Trophoblast cell (in vitro differentiated cells and primary cell): Measurements from ENCODE around the gene MAST4.
A peak's percentile ranks its signal among the peaks of the same experiment; 100 is the strongest.

Experiments
- DNase-seq, 2 donors: peaks; one replicate each; pipeline ENCODE4 v3.0.0-alpha.2; 2016
- H2AFZ ChIP-seq: 2 replicates; pipeline ENCODE4 v1.6.1; 2013; ENCODE audit warnings: low read length, moderate library complexity, mild to moderate bottlenecking; ENCODE audit not compliant: insufficient read depth, poor library complexity
- H2AK5ac ChIP-seq: 2 replicates; pipeline ENCODE4 v1.6.1; 2013; ENCODE audit warnings: mild to moderate bottlenecking, low read length
- H2BK120ac ChIP-seq: 2 replicates; pipeline ENCODE4 v1.6.1; 2013; ENCODE audit warnings: low read length, mild to moderate bottlenecking, moderate library complexity; ENCODE audit not compliant: insufficient read depth, poor library complexity
- H2BK12ac ChIP-seq: 2 replicates; pipeline ENCODE4 v1.6.1; 2013; ENCODE audit warnings: mild to moderate bottlenecking, low read length, moderate library complexity
- H2BK5ac ChIP-seq: 2 replicates; pipeline ENCODE4 v1.6.1; 2013; ENCODE audit warnings: low read length, low read depth, moderate library complexity, mild to moderate bottlenecking; ENCODE audit not compliant: poor library complexity
- H3K14ac ChIP-seq: 2 replicates; pipeline ENCODE4 v1.6.1; 2013; ENCODE audit warnings: mild to moderate bottlenecking, low read length
- H3K18ac ChIP-seq: 2 replicates; pipeline ENCODE4 v1.6.1; 2013; ENCODE audit warnings: mild to moderate bottlenecking, low read length
- H3K23ac ChIP-seq: 2 replicates; pipeline ENCODE4 v1.6.1; 2013; ENCODE audit warnings: low read length
- H3K27ac ChIP-seq: 2 replicates; pipeline ENCODE4 v1.5.1; 2013; ENCODE audit warnings: low read depth, mild to moderate bottlenecking, inconsistent platforms, low read length, moderate library complexity
- H3K27me3 ChIP-seq: 2 replicates; pipeline ENCODE4 v1.6.1; 2013; ENCODE audit warnings: inconsistent platforms, mild to moderate bottlenecking, low read length, moderate library complexity; ENCODE audit not compliant: insufficient read depth
- H3K36me3 ChIP-seq, 2 experiments: 1 replicate in 1 of 2; 2 replicates in 1 of 2; pipeline ENCODE4 v1.6.1; 2013; ENCODE audit warnings: low read length in 2 of 2, mild to moderate bottlenecking in 2 of 2, moderate library complexity in 1 of 2; ENCODE audit not compliant: insufficient read depth in 2 of 2, control insufficient read depth in 1 of 2
- H3K4ac ChIP-seq: 2 replicates; pipeline ENCODE4 v1.6.1; 2013; ENCODE audit warnings: low read depth, mild to moderate bottlenecking, low read length, moderate library complexity
- H3K4me1 ChIP-seq, 2 experiments: 1 replicate in 1 of 2; 2 replicates in 1 of 2; pipeline ENCODE4 v1.6.1; 2013; ENCODE audit warnings: low read length in 2 of 2, mild to moderate bottlenecking in 2 of 2, moderate library complexity in 1 of 2; ENCODE audit not compliant: insufficient read depth in 2 of 2, control insufficient read depth in 1 of 2
- H3K4me2 ChIP-seq: 2 replicates; pipeline ENCODE4 v1.6.1; 2013; ENCODE audit warnings: inconsistent platforms, mild to moderate bottlenecking, low read length, moderate library complexity
- H3K4me3 ChIP-seq: 2 replicates; pipeline ENCODE4 v1.5.1; 2013; ENCODE audit warnings: mild to moderate bottlenecking, low read depth, low read length, inconsistent platforms
- H3K79me1 ChIP-seq: one replicate; pipeline ENCODE4 v1.6.1; 2013; ENCODE audit warnings: low read length
- H3K79me2 ChIP-seq: 2 replicates; pipeline ENCODE4 v1.6.1; 2013; ENCODE audit warnings: low read length, mild to moderate bottlenecking; ENCODE audit not compliant: control insufficient read depth, insufficient read depth, poor library complexity
- H3K9ac ChIP-seq: 2 replicates; pipeline ENCODE4 v1.6.1; 2013; ENCODE audit warnings: mild to moderate bottlenecking, low read length
- H3K9me3 ChIP-seq: 2 replicates; pipeline ENCODE4 v1.6.1; 2013; ENCODE audit warnings: low read depth, mild to moderate bottlenecking, control low read depth, inconsistent platforms, low read length; ENCODE audit not compliant: insufficient read depth
- H4K12ac ChIP-seq: 2 replicates; pipeline ENCODE4 v1.6.1; 2013; ENCODE audit warnings: low read depth, mild to moderate bottlenecking, low read length, moderate library complexity
- H4K8ac ChIP-seq: 2 replicates; pipeline ENCODE4 v1.6.1; 2013; ENCODE audit warnings: low read depth, mild to moderate bottlenecking, low read length, moderate library complexity
- H4K91ac ChIP-seq: one replicate; pipeline ENCODE4 v1.6.1; 2013; ENCODE audit warnings: low read depth, mild to moderate bottlenecking, low read length, moderate library complexity
- WGBS: extraction: QIAGEN DNeasy Blood & Tissue Kit; methylation state at CpG from one replicate; pipeline ENCODE4 v1.1.7; 2013; ENCODE audit warnings: missing lambda C conversion rate; ENCODE audit not compliant: insufficient read length, insufficient coverage; ENCODE audit errors: extremely low coverage; 5-methylcytosine and 5-hydroxymethylcytosine counted together

Gene MAST4

DNA sequence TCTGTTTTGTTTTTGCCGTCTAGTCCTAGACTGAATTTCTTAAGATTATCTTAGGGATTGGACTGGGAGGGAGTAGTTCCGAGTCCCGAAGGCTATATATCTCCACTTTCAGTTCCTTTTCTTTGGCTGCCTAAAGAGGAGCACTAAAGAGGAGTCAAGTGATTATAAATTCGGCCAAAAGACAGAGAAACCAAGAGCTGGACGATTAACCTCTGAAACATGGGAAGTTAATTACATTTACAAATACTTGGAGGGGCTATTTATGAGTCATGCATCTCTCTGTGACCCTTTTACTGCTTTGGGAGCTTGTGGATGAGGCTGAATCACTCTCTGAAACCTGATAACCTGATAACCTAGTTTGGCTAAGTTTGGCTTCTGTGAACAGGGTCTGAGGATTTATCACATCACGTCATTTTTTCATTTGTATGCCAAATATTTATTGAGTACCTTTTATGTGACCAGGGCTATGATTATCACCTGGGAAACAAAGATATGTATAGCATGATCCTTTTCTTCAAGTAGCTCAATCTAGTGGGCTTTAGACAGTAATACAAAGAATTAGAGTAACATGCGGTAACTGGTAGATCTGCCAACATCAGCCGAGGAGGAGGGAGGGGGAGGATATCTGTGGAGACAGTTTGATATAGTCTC, 419.5 kb downstream of the MAST4 start:
- DNase-seq: no peak
- H3K4me3 ChIP-seq: no peak overlapping the region
- H3K36me3 ChIP-seq: no peaks in the 10 kb centered on the region
- no peak overlapping the region for H2BK120ac ChIP-seq
- peaks cover 4% of the 10 kb centered on the region for H3K79me1 ChIP-seq
- no peak overlapping the region for H3K4me2 ChIP-seq
- H2BK5ac ChIP-seq: no peak overlapping the region
- no peak overlapping the region for H3K27ac ChIP-seq
- H2BK12ac ChIP-seq: no peak overlapping the region
- H2AK5ac ChIP-seq: no peak overlapping the region
- H3K18ac ChIP-seq: no peak overlapping the region
- no peaks in the 10 kb centered on the region for H3K27me3 ChIP-seq
- H3K14ac ChIP-seq: no peak overlapping the region
- WGBS: no CpG with 5 or more reads among the region's 8 CpGs
- H3K23ac ChIP-seq: no peak overlapping the region
- no peak overlapping the region for H4K8ac ChIP-seq
- H3K79me2 ChIP-seq: no peaks in the 10 kb centered on the region
- H3K9ac ChIP-seq: no peak overlapping the region
- H4K12ac ChIP-seq: no peak overlapping the region
- H4K91ac ChIP-seq: no peak overlapping the region
- no peaks in the 10 kb centered on the region for H3K9me3 ChIP-seq
- no peak overlapping the region for H3K4ac ChIP-seq
- H2AFZ ChIP-seq: no peak overlapping the region
- H3K4me1 ChIP-seq: peaks cover 8 to 10% of the 10 kb centered on the region in 2 experiments

DNA sequence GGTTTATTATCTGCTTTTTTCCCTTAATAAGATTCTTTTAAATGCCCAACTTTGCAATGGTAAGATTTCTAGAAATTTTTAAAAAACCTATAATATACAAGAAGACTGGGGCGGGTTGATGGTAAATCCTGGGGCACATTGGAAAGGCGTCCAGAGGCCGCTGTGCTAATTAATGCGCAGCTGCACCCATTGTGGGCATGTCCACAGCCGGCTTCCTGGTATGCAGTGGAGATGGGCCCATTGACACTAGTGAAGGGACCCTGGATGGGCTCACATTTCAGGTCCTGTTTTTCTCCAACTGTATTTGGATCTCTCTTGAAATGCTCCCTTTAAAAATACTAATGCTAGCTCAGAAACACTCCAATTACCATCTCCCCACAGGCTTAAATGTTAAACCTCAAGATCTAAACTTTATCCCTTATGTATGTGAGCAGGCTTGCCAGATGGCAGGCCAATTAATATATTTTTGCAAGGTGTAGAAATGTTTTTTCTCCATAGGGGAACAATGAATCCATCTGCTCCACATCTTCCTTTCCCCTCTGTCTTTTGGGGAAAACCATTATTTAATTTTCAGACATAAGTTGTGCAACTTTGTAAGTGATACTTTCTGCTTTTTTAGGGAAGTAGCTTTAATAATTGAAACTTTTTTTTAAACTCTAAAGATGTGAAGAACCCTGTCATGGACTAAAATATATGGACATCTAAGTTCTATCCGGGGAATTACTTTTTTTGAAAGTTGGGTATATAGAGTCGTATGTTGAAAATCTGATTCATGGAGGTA, 423.1 kb downstream of the MAST4 start:
- Histone ChIP-seq H3K4me2 (no peak overlapping the region), H3K23ac (no peak overlapping the region), H3K27ac (no peak overlapping the region), H4K8ac (no peak overlapping the region), H2BK5ac (no peak overlapping the region), H3K14ac (no peak overlapping the region), H3K4me3 (no peak overlapping the region), H4K12ac (no peak overlapping the region), H3K79me1 (no peaks in the 10 kb centered on the region), H2AK5ac (no peak overlapping the region), H3K27me3 (no peaks in the 10 kb centered on the region), H3K4me1 (peaks cover 0 to 2% of the 10 kb centered on the region in 2 experiments), H4K91ac (no peak overlapping the region), H3K4ac (no peak overlapping the region), H2BK120ac (no peak overlapping the region), H3K36me3 (no peaks in the 10 kb centered on the region), H3K79me2 (no peaks in the 10 kb centered on the region), H2AFZ (no peak overlapping the region), H3K9ac (no peak overlapping the region), H3K9me3 (no peaks in the 10 kb centered on the region), H3K18ac (no peak overlapping the region), H2BK12ac (no peak overlapping the region)
- no CpG with 5 or more reads among the region's 7 CpGs for WGBS
- no peak for DNase-seq

DNA sequence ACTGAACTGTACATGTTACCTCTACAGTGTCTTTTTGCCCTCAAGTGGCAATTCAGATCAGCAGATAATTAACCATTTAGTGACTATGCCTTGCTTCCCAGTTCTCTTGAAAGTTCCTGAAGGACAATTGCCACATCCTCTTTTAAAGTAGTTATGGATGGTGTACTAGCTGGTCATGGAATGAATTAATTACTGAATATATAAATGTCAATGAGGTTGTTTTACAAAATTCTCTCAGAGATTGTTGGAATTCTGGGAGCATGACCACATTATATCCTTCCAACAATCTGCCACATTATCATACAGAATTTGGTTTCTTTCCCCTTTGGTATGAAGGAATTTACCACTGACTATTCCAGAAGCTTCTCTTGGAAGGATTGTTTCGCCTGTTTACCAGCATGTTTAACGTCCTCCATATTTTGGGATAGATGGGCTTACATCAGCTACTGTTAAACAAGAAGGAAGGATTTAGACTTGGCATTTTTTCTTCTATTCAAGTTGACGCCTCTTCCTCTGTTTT, 424.0 kb downstream of the MAST4 start:
- Histone ChIP-seq H3K4me1 (no peaks in the 10 kb centered on the region), H3K4me2 (no peak overlapping the region)
- no CpG with 5 or more reads among the region's 3 CpGs for WGBS

DNA sequence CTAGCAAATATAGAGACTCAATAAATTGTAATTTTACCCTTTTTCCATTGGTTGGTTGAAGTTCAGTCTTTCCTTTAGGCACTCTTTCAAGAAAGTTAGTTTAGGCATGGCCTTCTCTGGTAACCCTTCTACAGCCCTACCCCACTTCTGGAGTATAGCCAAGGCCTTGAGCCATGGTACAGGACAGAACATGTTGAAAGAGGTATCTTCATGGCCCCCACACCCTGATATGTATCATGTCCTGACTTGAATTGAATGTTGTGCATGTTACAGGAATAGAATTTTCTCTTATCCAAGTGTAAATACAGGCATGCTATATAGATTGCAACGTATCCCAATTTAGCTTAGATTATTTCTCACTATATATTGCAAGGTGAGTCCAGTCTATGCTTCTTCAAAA, 424.8 kb downstream of the MAST4 start:
- no peaks in the 10 kb centered on the region for H3K27me3 ChIP-seq
- H3K79me1 ChIP-seq: no peaks in the 10 kb centered on the region
- H3K9ac ChIP-seq: no peak overlapping the region
- no peak overlapping the region for H3K4ac ChIP-seq
- H4K8ac ChIP-seq: no peak overlapping the region
- H3K27ac ChIP-seq: no peak overlapping the region
- no peak overlapping the region for H3K4me2 ChIP-seq
- peak overlapping the region; percentile 58 for H2BK12ac ChIP-seq
- H3K18ac ChIP-seq: no peak overlapping the region
- no peak overlapping the region for H2AFZ ChIP-seq
- H3K14ac ChIP-seq: no peak overlapping the region
- H2AK5ac ChIP-seq: no peak overlapping the region
- H3K79me2 ChIP-seq: no peaks in the 10 kb centered on the region
- no peak overlapping the region for H4K91ac ChIP-seq
- no peak for DNase-seq
- no peak overlapping the region for H2BK120ac ChIP-seq
- no peak overlapping the region for H3K4me3 ChIP-seq
- H3K23ac ChIP-seq: no peak overlapping the region
- no peaks in the 10 kb centered on the region for H3K4me1 ChIP-seq
- H2BK5ac ChIP-seq: peak overlapping the region; percentile 64
- no peaks in the 10 kb centered on the region for H3K9me3 ChIP-seq
- H4K12ac ChIP-seq: no peak overlapping the region
- no peaks in the 10 kb centered on the region for H3K36me3 ChIP-seq
- no CpG with 5 or more reads among the region's 1 CpG for WGBS

More for the DNA sequence above, 424.0 kb downstream of the MAST4 start:
- Histone ChIP-seq H3K18ac (no peak overlapping the region), H2AK5ac (no peak overlapping the region), H3K14ac (no peak overlapping the region), H4K91ac (no peak overlapping the region), H3K9me3 (no peaks in the 10 kb centered on the region), H2BK5ac (no peak overlapping the region), H2BK12ac (no peak overlapping the region), H3K79me1 (no peaks in the 10 kb centered on the region), H3K9ac (no peak overlapping the region), H4K8ac (no peak overlapping the region), H3K79me2 (no peaks in the 10 kb centered on the region), H3K23ac (no peak overlapping the region), H3K4me3 (no peak overlapping the region), H3K27me3 (no peaks in the 10 kb centered on the region), H3K27ac (no peak overlapping the region), H2BK120ac (no peak overlapping the region), H3K36me3 (no peaks in the 10 kb centered on the region), H4K12ac (no peak overlapping the region), H2AFZ (no peak overlapping the region), H3K4ac (no peak overlapping the region)
- DNase-seq: no peak
